GM21528 (cell line): ENCODE results near the gene TNPO1.
A peak's percentile ranks its signal among the peaks of the same experiment; 100 is the strongest.
"Not testable (repeated sequence)": the region's sequence is repeated elsewhere in the genome, so short reads cannot be mapped to it uniquely, and the experiment has no call there.

Experiments used
- ATAC-seq: cut with Tn5 transposase; IDR thresholded peaks from one replicate; pipeline ENCODE4 v1.9.1; 2021; ENCODE audit warnings: mild to moderate bottlenecking, moderate library complexity; ENCODE audit not compliant: unreplicated experiment, low FRiP score

The TNPO1 gene

DNA sequence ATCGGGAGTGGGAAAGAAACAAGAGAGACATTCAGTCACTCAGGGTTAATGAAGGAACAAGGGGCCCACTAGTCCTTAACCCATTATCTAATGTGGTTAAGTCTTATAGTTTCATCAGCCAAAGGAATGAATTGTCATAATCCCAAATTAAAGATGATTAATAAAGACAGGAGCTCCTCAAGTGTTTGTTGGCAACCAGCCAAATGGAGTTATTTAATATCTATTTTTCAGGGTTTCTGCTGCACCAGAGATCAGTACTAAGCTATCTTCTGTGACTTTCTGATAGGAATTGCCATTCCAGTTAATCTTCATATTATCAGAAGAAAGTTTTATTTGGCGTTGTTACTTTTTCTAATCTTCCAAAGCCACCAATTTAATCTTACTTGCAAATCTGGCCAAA lies 105.4 kb downstream of the TNPO1 start:
- no peak for ATAC-seq

DNA sequence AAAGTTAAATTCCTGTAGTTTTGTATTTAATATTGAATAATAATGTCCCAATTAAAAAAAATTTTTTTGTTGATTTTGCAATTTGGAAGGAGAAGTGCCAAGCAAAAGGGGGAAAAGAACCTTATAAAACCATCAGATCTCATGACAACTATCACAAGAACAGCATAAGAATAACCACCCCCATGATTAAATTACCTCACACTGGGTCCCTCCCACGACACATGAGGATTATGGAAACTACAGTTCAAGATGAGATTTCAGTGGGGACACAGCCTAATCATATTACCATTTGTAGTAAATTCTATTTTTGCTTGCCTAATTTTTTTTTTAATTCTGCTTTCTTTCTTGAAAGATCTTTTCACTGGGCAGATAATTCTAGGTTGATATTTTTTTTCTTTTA lies 106.0 kb downstream of the TNPO1 start:
- no peak for ATAC-seq

DNA sequence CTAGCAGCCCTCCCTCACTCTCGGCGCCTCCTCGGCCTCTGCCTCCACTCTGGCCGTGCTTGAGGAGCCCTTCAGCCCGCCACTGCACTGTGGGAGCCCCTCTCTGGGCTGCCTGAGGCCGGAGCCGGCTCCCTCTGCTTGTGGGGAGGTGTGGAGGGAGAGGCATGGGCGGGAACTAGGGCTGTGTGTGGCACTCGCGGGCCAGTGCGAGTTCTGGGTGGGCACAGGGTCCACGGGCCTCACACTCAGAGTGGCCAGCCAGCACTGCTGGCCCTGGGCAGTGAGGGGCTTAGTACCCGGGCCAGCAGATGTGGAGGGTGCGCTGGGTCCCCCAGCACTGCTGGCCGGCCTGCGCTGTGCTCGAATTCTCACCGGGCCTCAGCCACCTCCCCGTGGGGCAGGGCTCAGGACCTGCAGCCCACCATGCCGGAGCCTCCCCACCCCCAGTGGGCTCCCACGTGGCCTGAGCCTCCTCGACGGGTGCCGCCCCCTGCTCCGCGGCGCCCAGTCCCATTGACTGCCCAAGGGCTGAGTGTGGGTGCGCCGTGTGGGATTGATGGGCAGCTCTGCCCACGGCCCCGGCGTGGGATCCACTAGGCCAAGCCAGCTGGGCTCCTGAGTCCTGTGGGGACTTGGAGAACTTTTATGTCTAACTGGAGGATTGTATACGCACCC lies 109.0 kb downstream of the TNPO1 start:
- ATAC-seq, result no peak

DNA sequence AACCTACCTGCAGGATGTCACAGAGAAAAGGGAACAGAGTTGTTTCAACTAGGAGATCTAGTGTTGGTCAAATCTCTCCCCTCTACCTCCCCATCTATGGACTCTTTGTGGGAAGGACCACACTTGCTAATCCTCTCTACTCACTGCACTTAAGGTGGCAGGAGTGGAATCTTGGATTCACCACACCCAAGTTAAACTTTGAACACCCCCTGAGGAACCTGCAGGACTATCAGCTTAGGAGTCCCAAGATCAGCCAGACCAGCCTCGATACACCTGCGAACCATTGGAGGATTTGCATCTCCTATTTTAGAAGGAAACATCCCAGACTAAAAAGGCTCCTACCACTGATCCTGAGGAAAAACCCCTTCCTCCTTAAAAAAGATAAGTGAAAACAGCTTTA lies 116.2 kb downstream of the TNPO1 start:
- ATAC-seq, result not testable (repeated sequence)

DNA sequence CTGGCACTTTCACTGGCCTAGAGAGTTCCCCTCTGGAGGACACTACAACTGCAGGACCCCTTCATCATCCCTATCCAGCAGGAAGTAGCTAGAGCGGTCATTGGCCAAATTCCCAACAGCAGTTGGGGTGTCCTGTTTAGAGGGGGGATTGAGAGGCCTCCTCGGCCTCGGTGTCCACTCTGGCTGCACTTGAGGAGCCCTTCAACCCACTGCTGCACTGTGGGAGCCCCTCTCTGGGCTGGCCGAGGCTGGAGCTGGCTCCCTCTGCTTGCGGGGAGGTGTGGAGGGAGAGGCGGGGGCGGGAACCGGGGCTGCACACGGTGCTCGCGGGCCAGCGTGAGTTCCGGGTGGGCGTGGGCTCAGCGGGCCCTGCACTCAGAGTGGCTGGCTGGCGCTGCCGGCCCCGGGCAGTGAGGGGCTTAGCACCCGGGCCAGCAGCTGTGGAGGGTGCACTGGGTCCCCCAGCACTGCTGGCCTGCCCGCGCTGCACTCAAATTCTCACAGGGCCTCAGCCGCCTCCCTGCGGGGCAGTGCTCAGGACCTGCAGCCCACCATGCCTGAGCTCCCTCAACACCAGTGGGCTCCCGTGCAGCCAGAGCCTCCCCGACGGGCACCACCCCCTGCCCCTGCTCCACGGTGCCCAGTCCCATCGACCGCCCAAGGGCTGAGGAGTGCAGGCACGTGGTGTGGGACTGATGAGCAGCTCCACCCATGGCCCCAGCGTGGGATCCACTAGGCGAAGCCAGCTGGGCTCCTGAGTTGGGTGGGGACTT lies 118.7 kb downstream of the TNPO1 start:
- not testable (repeated sequence) for ATAC-seq

- ATAC-seq, result no peak
Measured at GRCh38 chr5:72936893-72937292, 120.4 kb downstream of the TNPO1 start.

DNA sequence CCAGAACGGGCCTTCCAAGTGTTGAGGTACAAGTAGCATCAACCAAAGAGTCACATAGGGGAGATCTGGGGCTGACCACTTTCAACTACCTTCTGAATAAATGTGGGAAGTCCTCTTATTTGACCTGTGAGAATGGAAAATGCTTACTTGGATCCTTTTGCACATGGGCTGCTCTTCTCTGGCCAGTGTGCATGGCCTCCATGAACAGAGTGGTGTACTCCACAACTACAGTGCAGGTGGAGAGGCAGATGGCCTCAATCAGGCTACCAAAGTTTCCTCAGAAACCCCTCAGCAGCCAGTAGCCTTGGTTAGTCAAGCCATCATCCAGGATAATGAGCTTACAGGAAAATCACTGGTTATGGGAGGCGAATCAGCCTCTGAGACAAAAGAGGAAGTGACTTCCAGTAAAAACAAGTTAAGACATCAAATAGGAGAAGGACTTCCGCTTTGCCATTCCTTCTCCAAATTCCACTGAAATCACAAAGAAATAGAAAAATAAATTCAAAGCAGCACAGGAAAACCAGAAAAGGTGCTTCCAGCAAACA lies 121.1 kb downstream of the TNPO1 start:
- no peak for ATAC-seq

GRCh38 chr5:72938206-72938605 lies 121.7 kb downstream of the TNPO1 start:
- no peak for ATAC-seq

DNA sequence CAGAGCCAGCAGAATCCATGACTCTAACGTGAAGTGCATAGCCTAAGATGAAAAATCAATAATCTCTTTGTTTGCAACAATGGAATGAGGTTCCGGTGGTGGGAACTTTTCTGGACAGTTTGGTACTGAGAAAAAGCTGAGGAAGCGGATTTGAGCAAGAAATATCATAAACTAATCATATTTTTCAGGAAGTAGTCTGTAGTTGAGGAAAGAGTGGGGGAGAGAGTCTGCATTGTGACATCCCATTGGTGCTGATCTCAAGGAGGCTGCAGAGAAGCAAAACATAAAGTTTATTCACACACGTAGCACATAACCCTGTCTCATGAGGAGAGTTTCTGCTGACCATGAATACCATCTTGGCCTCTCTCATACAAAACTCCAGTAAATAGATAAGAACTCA lies 123.6 kb downstream of the TNPO1 start:
- no peak for ATAC-seq

GRCh38 chr5:72943307-72943706 lies 126.8 kb downstream of the TNPO1 start:
- no peak for ATAC-seq

DNA sequence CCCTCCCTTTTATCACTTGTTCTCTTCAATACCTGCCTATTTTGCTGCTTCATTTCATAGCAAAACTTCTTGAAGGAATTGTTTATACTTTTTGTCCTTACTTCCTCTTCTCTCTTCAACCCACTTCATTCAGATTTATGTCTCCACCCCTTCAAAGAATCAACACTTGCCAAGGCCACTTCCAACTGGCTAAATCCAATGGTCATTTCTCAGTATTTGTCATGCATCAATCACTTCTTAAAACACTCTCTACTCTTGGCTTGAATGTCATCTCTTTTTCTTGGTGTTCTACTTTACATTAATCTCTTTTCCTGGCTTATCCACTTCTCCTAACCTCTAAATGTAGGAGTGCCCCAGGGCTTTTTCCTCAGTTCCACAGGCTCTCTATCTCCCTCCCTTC lies 131.0 kb downstream of the TNPO1 start:
- ATAC-seq, result no peak

DNA sequence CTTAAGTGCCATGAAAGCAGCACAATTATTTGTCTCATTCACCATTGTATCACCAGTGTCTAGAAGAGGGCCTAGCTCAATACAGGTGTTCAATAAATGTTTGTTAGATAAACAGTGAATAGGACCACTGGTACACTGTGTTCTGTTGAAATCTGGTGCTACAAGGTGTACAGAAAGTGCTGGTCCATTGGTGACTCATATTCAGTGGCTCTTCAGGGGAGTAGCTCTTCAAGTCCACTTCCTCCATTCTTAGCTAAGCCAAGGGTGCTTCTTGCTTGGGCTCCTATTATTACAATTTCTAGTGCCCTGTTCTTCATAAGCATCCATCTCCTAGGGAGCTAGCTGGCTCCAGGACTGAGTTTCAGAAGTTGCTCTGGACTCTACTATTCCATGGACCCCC lies 133.0 kb downstream of the TNPO1 start:
- ATAC-seq, result no peak

- no peak for ATAC-seq
Measured at GRCh38 chr5:72951671-72952468, 135.4 kb downstream of the TNPO1 start.

GRCh38 chr5:72954389-72954788 lies 137.9 kb downstream of the TNPO1 start:
- no peak for ATAC-seq

DNA sequence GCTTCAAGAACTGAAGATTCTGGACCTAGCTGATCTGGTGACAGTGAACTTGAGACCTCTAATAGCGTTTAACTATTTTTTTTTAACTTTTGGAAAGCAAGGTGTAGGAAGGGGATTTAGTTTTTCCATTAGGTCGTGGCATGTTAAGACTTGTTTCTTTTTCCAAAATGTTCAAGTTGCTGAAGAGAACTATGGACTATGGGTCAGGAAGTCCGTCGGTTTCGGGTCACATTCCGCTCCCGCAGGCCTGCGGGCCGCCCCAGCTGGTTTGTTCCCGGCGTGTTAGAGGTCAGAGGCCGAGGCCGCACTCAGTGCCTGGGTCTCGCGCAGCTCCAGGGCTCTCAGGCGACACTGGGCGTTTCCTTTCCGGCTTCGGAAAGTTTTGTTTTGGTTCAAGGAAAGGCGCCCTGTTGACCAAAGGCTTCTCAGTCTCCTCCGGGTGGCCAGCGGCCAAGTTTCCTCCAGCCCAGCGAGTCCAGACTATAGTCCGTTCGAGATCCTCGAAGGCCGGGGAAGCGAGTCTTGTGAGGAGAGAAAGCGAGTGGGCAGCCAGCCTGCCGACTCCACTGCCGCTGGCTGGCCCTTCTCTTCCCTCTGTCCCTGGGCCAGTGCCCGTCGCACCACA lies 138.8 kb downstream of the TNPO1 start:
- peak; percentile 47 for ATAC-seq

- ATAC-seq, result peak; percentile 97
Measured at GRCh38 chr5:72955768-72956323, 139.4 kb downstream of the TNPO1 start, which contains the start of gene FCHO2. FCHO2 (plus strand) TSS chr5:72956041; CDS start chr5:72956097, 56 bp downstream.

GRCh38 chr5:72956324-72957140 lies 140.1 kb downstream of the TNPO1 start:
- peak; percentile 46 for ATAC-seq

DNA sequence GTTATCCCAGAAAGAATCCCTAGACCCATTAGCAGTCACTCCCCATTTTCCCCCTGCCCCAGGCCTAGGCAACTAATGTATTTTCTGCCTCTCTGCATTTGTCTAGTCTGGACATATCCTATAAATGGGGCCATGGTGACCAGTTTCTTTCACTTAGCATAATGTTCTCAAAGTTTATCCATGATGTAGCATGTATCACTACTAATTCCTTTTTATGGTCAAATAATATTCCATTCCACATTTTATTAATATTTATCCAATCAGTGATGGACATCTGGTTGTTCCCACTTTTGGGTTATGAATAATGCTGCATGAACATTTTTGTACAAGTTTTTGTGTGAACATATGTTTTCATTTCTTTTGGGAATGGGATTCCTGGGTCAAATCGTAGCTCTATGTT lies 140.9 kb downstream of the TNPO1 start:
- no peak for ATAC-seq

- ATAC-seq, result no peak
Measured at GRCh38 chr5:72959257-72959656, 142.8 kb downstream of the TNPO1 start.
